Astrocyte of the cerebellum (primary cell): ENCODE results near the gene EID3.

Experiments
- DNase-seq: peaks from one replicate; pipeline ENCODE4 v3.0.0-alpha.2; 2011; ENCODE audit warnings: low read depth
- H3K4me3 ChIP-seq: 2 replicates; pipeline ENCODE4 v1.5.1; 2011; ENCODE audit warnings: mild to moderate bottlenecking, low read depth, low read length, moderate library complexity
- CTCF ChIP-seq: IDR thresholded peaks from 2 replicates; pipeline ENCODE4 v1.5.1; 2012; ENCODE audit warnings: low read length, low read depth, moderate library complexity, mild to moderate bottlenecking; ENCODE audit errors: missing control alignments
- in situ Hi-C: cut with HindIII; loops from 2 replicates; pipeline ENCODE4 v1.10.0; 2017; ENCODE audit warnings: low sequenced_read_pairs

Gene EID3

GRCh38 chr12:104272938-104273337 is 30.6 kb upstream of the EID3 start:
- no peak for DNase-seq
- H3K4me3 ChIP-seq: no peak overlapping the region
- in situ Hi-C loops: no loop called here
- no peak for TF ChIP-seq CTCF

GRCh38 chr12:104273503-104273902 is 30.0 kb upstream of the EID3 start:
- TF ChIP-seq CTCF: no peak

GRCh38 chr12:104274811-104275210 is 28.7 kb upstream of the EID3 start:
- TF ChIP-seq CTCF: no peak
- in situ Hi-C loops: loop anchor here (5.0 kb wide), 1 partner anchor 53 kb away; no protein-coding TSS in a partner anchor
- no peak overlapping the region for H3K4me3 ChIP-seq
- no peak for DNase-seq

More at GRCh38 chr12:104273503-104273902, 30.0 kb upstream of the EID3 start:
- in situ Hi-C loops: no loop called here
- no peak for DNase-seq
- no peak overlapping the region for H3K4me3 ChIP-seq

- no peak overlapping the region for H3K4me3 ChIP-seq
- DNase-seq: no peak
- in situ Hi-C loops: loop anchor here (5.0 kb wide), 1 partner anchor 53 kb away; no protein-coding TSS in a partner anchor
Observed at GRCh38 chr12:104275689-104276088, 27.9 kb upstream of the EID3 start.

GRCh38 chr12:104276273-104277131 is 27.0 kb upstream of the EID3 start:
- no peak overlapping the region for H3K4me3 ChIP-seq
- TF ChIP-seq CTCF: no peak
- in situ Hi-C loops: loop anchor here (5.0 kb wide), 1 partner anchor 54 kb away; no protein-coding TSS in a partner anchor
- no peak for DNase-seq

More at GRCh38 chr12:104275689-104276088, 27.9 kb upstream of the EID3 start:
- no peak for TF ChIP-seq CTCF

- DNase-seq: no peak
- no peak overlapping the region for H3K4me3 ChIP-seq
- no peak for TF ChIP-seq CTCF
- in situ Hi-C loops: loop anchor here (5.0 kb wide), 1 partner anchor 57 kb away; no protein-coding TSS in a partner anchor
Observed at GRCh38 chr12:104279164-104279563, 24.4 kb upstream of the EID3 start.
